ENCODE results near the gene ASCL5. TPM values are rescaled to one million over a fixed set of nuclear protein-coding genes. Genes with fewer than 3 reads are reported as not detected.

ASCL5 gene
- total and polyA plus RNA-seq, 10 of the 15 experiments (the other 5 are each of a cell fraction or from before 2014, with no cell fraction given): 0.04 TPM; not detected in 9

DNA sequence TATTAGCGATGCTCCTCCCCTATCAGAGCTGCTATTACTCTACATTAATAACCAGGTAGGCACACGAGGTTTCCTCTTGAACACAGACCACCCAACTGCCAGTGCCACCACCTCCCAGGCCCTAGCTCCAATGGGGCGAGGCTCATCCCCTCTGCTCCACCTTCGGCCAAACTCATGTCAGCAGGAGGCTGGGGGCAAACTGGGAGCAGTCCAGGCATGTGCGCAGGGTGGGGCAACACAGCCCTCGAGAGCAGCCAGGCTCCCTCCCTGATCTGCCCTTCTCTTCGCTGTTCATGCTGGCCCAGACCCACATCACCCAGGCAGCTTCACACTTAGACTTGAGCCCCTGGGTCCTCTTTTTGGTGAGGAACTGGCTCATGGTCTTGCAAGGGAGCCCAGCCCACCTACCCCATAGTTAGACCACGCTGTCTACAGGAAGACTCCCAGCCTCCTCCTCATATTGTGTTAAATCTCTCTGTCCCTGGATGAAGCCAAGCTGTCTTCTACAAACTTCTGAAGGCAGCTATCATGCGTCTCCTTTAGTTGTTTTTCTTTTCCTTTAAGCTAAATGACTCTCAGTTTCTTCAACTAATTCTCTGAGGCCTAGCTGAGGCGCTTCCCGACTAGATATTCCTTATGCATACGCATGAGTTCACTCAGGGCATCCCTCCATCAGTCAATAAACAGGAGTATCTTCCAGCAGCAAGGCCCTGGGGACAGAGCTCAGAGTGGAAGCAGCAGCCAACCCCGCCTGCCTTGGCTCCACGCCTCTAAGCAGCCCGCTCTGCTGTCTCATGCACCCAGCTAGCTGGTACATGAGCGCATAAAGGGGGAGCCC, 15.2 kb upstream of the ASCL5 start:
- Histone ChIP-seq H3K27me3 (replicated peaks in 1 of 2; ENCODE audit: control insufficient read depth in 2 of 2, insufficient read depth in 2 of 2, low read length in 1 of 2) (no peaks in the 10 kb centered on the region), H3K36me3 (ENCODE audit: control insufficient read depth in 2 of 2, insufficient read depth in 2 of 2, low read length in 1 of 2) (peaks cover 4% of the 10 kb centered on the region in 2 experiments; a peak in 3 of 4 replicates), H3K4me3 (no peak overlapping the region), H3K9me3 (replicated peaks; ENCODE audit: control insufficient read depth, insufficient read depth, low read length) (no peaks in the 10 kb centered on the region), H2AFZ (ENCODE audit: control insufficient read depth, low read depth, low read length) (no peak overlapping the region), H3K79me2 (ENCODE audit: control insufficient read depth, insufficient read depth, low read length) (no peaks in the 10 kb centered on the region), H3K4me1 (ENCODE audit: control insufficient read depth, insufficient read depth, low read length) (no peaks in the 10 kb centered on the region), H3K27ac (ENCODE audit: control insufficient read depth, insufficient read depth) (no peak overlapping the region), H3K4me2 (ENCODE audit: control insufficient read depth, insufficient read depth) (no peak overlapping the region), H4K20me1 (ENCODE audit: control insufficient read depth, insufficient read depth) (no peaks in the 10 kb centered on the region; the same call in 1 of the 2 replicates), H3K9ac (ENCODE audit: control insufficient read depth, insufficient read depth, low read length) (no peak overlapping the region)
- no TSS peak for BruUV-seq (replicated peaks)
- intact Hi-C loops (cut with micrococcal nuclease; ENCODE audit: unreplicated experiment): no loop called here
- no peak for FAIRE-seq
- no peak for DNase-seq (ENCODE audit: low read depth, low spot score)
- no peak for ATAC-seq
- in situ Hi-C loops (cut with MboI): no loop called here
- POLR2A ChIA-PET: no interaction called here
- RAD21 ChIA-PET (ENCODE audit: unreplicated experiment): no interaction called here
- SMC1A ChIA-PET (ENCODE audit: uncharacterized antibody, unreplicated experiment): interaction anchor here (1.0 kb wide), 1 partner anchor 11 kb away, joined by 3 read pairs; no protein-coding TSS in a partner anchor
- TF ChIP-seq BMI1 (IDR thresholded peaks at IDR 0.05; ENCODE audit: borderline replicate concordance): no peak
- TF ChIP-seq, protein P1, sequence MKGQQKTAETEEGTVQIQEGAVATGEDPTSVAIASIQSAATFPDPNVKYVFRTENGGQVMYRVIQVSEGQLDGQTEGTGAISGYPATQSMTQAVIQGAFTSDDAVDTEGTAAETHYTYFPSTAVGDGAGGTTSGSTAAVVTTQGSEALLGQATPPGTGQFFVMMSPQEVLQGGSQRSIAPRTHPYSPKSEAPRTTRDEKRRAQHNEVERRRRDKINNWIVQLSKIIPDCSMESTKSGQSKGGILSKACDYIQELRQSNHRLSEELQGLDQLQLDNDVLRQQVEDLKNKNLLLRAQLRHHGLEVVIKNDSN (IDR thresholded peaks at IDR 0.05; ENCODE audit: borderline replicate concordance, extremely low read length, insufficient read depth, low read depth, low read length): no peak
- TF ChIP-seq DPF2 (IDR thresholded peaks at IDR 0.05): no peak
- CTCF ChIA-PET: interaction anchor here (1.2 kb wide), 2 partner anchors 8 to 23 kb away, joined by 3 to 5 read pairs; no protein-coding TSS in a partner anchor
- 86% methylated on average over 16 of the region's 16 CpGs for WGBS (ENCODE audit: insufficient coverage, insufficient replicate concordance, low lambda C conversion rate, missing lambda C conversion rate)

DNA sequence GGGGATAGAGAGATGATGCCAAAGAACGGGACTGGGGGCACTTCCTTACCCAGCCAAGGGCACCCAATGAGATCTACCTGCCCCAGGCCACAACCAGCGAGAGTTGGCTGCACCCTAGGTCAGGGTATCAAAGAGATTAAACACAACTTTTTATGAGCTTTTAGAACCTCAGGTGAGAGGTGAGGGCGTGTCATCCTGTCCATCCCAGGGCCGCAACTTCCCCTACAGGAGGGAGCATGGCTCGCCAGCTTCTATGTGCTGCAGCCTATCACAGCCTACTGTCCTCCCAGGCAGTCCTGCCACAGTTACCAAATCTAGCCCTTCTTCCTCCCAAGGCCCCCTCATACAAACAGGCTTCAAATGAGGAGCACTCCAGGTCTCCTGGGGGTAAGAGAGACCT, 14.4 kb upstream of the ASCL5 start:
- Histone ChIP-seq H3K4me3 (no peak overlapping the region), H3K27me3 (replicated peaks in 1 of 2; ENCODE audit: control insufficient read depth in 2 of 2, insufficient read depth in 2 of 2, low read length in 1 of 2) (no peaks in the 10 kb centered on the region), H3K79me2 (ENCODE audit: control insufficient read depth, insufficient read depth, low read length) (no peaks in the 10 kb centered on the region), H3K9me3 (replicated peaks; ENCODE audit: control insufficient read depth, insufficient read depth, low read length) (no peaks in the 10 kb centered on the region), H2AFZ (ENCODE audit: control insufficient read depth, low read depth, low read length) (no peak overlapping the region), H3K9ac (ENCODE audit: control insufficient read depth, insufficient read depth, low read length) (no peak overlapping the region), H3K27ac (ENCODE audit: control insufficient read depth, insufficient read depth) (no peak overlapping the region), H3K36me3 (ENCODE audit: control insufficient read depth in 2 of 2, insufficient read depth in 2 of 2, low read length in 1 of 2) (peaks cover 4% of the 10 kb centered on the region in 2 experiments; a peak in 3 of 4 replicates), H3K4me2 (ENCODE audit: control insufficient read depth, insufficient read depth) (no peak overlapping the region), H3K4me1 (ENCODE audit: control insufficient read depth, insufficient read depth, low read length) (no peaks in the 10 kb centered on the region), H4K20me1 (ENCODE audit: control insufficient read depth, insufficient read depth) (no peaks in the 10 kb centered on the region; the same call in 1 of the 2 replicates)
- in situ Hi-C loops (cut with MboI): no loop called here
- BruUV-seq (replicated peaks): no TSS peak
- ChIA-PET SMC1A (ENCODE audit: uncharacterized antibody, unreplicated experiment) (interaction anchor here (1.0 kb wide), 1 partner anchor 12 kb away, joined by 3 read pairs; no protein-coding TSS in a partner anchor), CTCF (interaction anchor here (1.1 to 1.2 kb wide), 2 partner anchors 8 to 9 kb away, joined by 3 to 4 read pairs; no protein-coding TSS in a partner anchor), RAD21 (ENCODE audit: unreplicated experiment) (no interaction called here), POLR2A (interaction anchor here (1.4 kb wide), 1 partner anchor 13 kb away, joined by 4 read pairs; the partner anchor contains the start of gene TMEM9)
- no peak for FAIRE-seq
- DNase-seq (ENCODE audit: low read depth, low spot score): no peak
- 89% methylated on average over 5 of the region's 5 CpGs for WGBS (ENCODE audit: insufficient coverage, insufficient replicate concordance, low lambda C conversion rate, missing lambda C conversion rate)
- ATAC-seq: no peak
- intact Hi-C loops (cut with micrococcal nuclease; ENCODE audit: unreplicated experiment): no loop called here
- TF ChIP-seq, protein P2, sequence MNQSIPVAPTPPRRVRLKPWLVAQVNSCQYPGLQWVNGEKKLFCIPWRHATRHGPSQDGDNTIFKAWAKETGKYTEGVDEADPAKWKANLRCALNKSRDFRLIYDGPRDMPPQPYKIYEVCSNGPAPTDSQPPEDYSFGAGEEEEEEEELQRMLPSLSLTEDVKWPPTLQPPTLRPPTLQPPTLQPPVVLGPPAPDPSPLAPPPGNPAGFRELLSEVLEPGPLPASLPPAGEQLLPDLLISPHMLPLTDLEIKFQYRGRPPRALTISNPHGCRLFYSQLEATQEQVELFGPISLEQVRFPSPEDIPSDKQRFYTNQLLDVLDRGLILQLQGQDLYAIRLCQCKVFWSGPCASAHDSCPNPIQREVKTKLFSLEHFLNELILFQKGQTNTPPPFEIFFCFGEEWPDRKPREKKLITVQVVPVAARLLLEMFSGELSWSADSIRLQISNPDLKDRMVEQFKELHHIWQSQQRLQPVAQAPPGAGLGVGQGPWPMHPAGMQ (IDR thresholded peaks at IDR 0.05; ENCODE audit: borderline replicate concordance): no peak
- no peak for TF ChIP-seq HDAC2 (IDR thresholded peaks at IDR 0.05)
- no peak for TF ChIP-seq HDGF (IDR thresholded peaks at IDR 0.05)
- TF ChIP-seq TCF12 (IDR thresholded peaks at IDR 0.05; ENCODE audit: low read depth, low read length): no peak
- TF ChIP-seq, protein P3, sequence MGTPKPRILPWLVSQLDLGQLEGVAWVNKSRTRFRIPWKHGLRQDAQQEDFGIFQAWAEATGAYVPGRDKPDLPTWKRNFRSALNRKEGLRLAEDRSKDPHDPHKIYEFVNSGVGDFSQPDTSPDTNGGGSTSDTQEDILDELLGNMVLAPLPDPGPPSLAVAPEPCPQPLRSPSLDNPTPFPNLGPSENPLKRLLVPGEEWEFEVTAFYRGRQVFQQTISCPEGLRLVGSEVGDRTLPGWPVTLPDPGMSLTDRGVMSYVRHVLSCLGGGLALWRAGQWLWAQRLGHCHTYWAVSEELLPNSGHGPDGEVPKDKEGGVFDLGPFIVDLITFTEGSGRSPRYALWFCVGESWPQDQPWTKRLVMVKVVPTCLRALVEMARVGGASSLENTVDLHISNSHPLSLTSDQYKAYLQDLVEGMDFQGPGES (IDR thresholded peaks at IDR 0.05): no peak
- TF ChIP-seq MEF2A (IDR thresholded peaks at IDR 0.05; ENCODE audit: insufficient read depth, low read depth, low read length): no peak
- TF ChIP-seq SREBF2 (IDR thresholded peaks at IDR 0.05; ENCODE audit: low read length): no peak
- TF ChIP-seq IKZF2 (IDR thresholded peaks at IDR 0.05): no peak
- no peak for TF ChIP-seq JUNB (IDR thresholded peaks at IDR 0.05)
- TF ChIP-seq ESRRA (IDR thresholded peaks at IDR 0.05; ENCODE audit: low read length): no peak
- TF ChIP-seq RB1 (IDR thresholded peaks at IDR 0.05; ENCODE audit: borderline replicate concordance): no peak
